IPS DF 19.7 (cell line): ENCODE data around the gene HUWE1.

Source experiments
- DNase-seq: peaks from one replicate; pipeline ENCODE4 v3.0.0-alpha.2; 2013; ENCODE audit warnings: low read depth, low spot score

HUWE1 gene

DNA sequence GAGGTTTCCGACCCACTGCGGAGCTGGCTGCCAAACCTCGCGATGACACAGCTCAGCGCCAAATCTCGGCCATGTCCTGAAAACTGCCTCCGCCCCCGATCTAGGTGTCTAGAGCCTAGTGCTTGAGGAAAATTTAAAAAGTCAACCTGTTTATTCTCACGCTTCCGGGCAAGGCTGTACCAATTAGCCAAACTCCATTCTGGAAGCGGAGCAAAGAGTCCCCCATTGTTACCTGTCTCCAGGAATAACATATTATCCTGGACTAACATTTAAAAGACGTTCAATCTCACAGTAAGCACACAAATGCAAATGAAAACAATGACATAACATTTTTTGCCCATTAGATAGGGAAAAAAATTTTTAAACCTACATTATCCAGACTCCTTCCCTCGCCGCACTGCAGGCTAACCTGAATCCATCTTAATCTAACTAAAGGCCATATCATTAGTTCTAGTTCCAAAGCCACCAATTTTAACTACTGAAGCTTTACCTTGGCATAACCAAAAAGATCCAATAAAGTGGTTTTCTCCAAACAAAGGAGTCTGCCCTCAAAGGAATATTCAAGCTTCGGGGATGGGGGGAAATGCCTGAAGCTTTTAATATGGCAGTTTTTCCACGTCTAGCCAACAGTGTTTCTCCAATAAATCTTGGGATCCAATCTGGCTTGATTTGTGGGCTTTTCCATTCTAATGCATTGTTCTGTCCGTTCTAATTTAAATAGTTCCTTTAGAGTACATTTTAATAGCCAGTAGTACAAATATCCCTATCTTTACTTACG is 1.9 kb downstream of the HUWE1 start:
- DNase-seq: no peak

DNA sequence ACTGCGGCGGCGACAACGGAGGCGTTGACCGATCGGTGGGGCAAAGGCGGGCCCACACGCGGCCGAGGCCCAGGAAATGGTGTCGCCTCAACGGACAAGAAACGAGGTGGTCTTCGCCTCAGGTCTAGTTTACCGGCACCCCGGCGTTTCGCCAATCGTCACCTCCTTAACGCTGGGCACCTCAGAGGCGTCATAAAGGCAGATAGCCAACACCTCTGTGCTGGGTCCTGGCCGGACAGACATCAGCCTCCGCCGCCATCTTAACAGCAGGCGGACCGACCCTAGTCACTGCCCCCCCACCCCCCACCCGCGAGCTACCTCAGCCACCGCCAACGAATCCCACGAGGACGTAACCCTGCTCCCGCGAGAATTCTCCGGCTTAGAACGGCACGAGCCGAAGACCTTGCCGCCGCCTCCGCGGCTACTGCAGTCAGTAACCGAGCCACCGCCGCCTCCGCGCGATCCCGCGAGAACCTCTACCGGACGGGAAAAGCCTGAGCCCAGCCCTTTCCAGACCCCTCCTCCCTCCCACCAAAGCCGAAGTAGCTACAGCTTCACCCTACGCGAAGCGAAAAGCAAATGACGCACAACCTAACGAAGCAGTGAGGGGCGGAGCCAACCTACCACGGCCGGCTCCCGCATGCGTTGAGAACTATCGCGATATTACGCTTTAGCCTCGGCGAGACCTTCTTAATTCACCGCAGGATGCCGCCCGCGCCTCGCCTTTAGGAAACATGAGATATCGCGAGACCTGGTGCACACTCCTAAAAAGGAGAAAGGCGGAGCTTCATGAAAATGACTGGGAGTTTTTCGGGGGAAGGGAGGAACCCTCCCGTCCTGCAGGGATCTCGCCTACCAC is 2.7 kb downstream of the HUWE1 start:
- peak; percentile 88 for DNase-seq

DNA sequence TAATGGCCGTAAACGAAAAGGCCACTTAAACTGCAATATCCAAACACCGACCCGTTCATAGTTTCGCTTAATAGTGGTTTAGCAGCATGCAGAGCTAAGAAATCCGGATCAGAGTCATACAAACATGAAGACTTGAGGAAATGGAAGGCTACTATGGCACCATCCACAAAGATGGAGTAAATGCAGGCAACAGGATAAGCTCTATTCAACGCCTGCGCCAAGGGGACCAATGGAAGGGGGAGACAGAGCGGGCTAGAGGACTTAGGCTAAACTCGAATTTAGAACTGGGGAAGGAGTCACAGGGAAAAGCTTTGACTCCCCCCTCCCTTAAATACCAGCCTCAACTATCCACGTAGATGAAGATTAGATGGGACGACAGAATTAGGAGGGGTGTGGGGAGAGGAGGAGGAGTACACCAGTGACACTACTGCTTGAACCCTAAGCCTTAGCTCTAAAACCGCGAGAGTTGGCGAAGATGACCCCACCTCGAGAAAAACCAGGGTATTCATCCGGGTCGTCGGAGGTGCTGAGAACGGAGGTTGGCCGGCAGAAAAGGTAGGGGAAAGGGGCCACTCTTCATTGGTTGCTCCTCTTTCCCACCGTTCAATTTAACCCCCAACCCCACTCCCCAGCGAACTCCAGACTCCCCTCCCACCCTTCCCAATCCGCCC is 3.5 kb downstream of the HUWE1 start:
- DNase-seq: no peak

GRCh38 chrX:53681661-53682060 is 4.9 kb downstream of the HUWE1 start:
- DNase-seq: no peak

DNA sequence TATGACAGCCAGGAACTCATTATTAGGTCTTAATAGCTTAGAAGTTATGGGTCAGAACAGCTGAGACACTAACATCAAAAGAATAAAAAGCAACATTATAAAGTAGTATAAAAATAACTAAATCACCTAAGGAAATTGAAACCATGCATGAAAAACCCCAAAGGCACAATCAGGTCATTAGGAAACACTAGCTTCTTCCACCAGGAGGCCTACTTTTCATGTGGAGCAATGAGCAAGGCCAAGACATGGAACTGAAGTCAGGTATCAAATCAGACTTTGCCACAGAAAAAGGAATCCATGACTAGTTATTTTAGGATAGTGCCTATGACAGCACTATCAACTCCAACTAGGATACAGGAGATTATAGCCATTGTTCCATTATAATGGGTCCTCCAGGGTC is 7.9 kb downstream of the HUWE1 start:
- DNase-seq: no peak

GRCh38 chrX:53677286-53677685 is 9.2 kb downstream of the HUWE1 start:
- DNase-seq: no peak

DNA sequence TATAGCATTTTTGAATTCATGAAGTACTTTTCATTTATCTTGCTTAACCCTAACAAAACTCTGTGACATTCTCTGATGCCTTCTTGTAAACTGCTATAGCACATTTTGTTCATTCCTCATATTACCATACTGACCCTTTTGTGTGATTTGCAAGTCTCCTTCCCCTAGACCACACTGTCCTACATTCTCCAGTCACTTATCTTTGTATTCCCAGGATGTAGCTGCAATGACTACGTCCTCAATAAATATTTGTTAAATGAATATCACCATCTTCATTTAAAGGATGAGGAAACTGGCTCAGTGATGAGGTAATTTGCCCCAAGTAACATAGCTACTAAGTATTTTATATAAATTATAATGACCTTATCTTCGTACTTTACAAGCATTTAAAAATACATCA is 11.9 kb downstream of the HUWE1 start:
- no peak for DNase-seq

DNA sequence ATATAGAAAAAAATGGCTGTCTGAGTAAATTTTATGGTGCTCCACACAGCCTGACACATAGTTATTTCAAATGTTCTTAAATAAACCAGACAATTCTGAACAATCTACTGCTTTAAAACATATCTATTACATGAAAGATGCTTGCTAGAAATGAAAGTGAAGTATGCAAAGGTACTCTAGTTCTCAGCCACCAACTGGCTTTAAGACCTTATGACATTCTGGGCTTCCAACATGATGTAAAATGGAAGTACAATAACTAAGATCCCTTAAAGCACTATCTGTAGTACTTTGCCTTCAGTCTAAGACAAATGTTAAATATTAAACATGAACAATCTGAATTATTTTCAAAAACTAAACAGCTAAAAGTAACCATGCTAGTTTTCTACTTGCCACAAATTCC is 17.3 kb downstream of the HUWE1 start:
- DNase-seq: no peak

GRCh38 chrX:53666171-53666570 is 20.3 kb downstream of the HUWE1 start:
- DNase-seq: no peak

DNA sequence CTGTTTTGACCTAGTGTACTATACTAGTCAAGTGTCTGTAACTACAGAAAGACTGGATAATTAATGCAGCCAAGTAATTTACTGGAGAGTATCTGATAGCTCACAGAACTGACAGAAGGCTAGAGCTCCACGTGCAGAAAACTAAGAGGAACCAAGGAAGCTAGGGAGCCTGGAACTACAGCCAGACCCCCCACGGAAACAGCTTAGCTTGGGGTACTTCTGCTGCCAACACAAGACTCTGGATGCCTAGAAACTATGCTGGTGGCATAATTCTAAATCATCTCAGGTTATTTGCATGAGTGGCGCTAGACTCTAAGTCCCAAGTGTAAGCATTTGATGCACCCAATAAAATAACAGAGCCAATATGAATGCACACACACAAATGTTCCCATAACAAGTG is 26.5 kb downstream of the HUWE1 start:
- DNase-seq: no peak

DNA sequence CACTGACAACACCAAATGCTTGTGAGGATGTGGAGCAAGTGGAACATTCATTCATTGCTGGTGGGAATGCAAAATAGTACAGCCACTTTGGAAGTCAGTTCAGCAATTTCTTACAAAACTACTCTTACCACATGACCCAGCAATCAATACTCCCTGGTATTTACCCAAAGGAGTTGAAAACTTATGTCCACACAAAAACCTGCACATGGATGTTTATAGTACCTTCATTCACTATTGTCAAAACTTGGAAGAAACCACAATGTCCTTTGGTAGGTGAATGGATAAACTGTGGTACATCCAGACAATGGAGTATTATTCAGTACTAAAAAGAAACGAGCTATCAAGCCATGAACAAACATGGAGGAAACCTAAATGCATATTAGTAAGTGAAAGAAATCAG is 27.5 kb downstream of the HUWE1 start:
- no peak for DNase-seq

DNA sequence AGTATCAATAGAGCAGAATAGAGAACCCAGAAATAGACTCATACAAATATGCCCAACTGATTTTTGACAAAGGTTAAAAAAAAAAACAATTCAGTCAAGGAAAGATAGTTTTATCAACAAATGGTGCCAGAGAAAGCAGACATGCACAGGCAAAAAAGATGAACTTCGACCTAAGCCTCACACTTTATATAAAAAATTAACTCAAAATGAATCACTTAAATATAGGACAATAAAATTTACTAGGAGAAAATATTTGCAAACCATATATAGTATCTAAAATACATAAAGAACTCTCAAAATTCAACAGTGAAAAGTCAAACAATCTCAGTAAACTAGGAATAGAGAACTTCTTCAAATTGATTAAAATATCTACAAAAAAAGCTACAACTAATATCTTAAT is 29.7 kb downstream of the HUWE1 start:
- DNase-seq: no peak

DNA sequence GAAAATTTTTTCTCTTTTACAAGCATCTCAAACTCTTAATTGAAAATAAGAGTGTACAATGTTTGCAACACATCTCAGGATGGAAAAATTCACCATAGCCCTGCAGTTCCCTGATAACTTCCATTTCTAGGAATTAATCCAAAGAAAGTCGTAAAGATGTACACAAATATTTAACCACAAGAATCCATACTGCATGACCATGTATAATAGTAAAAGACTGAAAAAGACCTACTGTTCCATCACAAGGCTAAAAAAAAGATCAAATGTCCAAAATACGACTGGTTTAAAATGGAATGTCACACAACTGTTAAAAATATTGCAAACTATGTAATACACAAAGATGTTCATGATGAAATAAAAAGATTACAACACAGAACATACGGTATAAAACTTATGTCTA is 32.1 kb downstream of the HUWE1 start:
- no peak for DNase-seq

- no peak for DNase-seq
These were observed 41.8 kb downstream of the HUWE1 start for GRCh38 chrX:53644751-53645150.

DNA sequence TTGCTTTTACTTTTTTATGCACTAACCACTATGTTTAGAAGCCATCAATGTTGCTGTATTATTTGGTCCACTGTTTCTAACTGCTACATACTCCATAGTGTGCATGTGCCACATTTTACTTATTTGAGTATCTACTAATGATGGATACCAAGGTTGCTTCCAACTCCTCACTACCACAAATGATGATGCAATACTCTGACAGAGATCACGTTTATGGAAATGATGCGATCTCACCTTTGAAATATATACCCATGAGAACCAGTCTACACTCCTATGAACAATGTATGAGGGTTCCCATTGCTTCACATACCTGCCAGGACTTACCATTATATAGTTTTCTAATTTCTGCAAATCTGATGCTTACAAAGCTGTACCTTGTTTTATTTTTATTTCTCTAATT is 44.2 kb downstream of the HUWE1 start:
- DNase-seq: no peak

DNA sequence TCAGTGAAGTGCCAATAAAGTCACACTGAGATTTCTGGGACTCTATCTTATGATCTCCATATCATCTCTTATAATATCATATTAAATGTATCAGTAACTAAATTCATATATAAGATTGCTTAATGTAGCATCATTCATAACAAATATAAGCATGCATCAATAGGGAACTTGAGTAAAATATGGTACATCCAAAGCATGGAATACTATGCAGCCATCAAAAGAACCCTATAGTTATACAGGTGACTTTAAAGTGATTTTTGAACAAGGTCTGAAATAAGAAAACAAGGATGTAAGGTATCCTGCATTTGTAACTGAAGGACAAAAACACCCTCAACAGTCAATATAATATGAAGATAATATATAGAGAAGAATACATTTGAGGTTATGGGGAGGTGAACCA is 47.3 kb downstream of the HUWE1 start:
- DNase-seq: no peak

DNA sequence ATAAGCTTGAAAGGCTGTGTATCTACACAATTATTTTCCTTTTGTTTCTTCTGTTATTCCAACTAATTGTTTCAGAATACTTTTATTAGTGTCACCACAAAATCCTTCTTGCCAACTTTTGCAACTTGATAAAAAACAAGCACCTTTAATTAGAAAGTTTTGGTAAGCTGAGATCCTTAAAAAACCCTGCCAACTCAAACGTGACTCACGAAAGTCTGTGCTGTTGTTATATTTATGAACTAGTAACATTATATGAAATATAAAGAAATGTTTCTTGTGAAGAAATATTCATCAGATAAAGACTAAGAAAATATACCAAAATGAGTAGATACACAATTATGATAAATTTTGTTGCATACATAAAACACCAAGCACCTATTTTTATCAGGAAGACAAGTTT is 49.0 kb downstream of the HUWE1 start:
- DNase-seq: no peak

DNA sequence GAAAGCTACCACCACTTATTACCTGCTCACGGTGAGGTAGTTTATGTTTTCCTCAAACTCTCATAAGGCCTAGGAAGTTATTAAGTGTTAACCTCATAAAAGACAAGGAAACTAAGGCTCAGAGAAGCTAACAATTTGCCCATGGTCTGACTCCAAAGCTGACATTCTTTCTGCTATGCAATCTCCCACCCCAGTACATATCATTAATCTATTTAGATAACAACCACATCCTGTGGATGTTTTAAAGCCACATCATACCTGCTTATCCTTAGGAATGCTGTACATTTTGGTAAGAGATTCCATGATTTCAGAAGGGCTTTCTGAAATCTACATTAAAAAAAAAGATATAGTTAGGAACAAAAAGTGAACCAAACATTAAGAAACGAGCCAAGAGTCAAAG is 55.4 kb downstream of the HUWE1 start:
- DNase-seq: no peak

DNA sequence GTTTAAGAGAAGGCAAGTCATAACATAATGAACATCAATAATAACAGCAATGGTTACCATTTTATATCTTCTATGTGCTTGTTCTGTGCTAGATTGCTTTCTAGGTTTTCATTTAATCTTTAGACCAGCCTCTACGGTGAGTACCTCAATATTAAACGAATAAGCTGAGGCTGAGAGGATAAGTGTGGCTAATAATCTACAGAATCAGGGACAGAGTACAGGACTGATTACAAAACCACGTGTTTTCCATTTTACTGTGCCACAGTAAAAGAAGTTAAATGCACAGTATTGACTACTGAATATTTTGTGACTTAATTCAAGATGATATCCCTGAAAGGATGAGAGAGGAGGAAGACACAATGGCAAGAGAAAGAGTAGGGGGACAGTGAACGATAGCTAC is 56.3 kb downstream of the HUWE1 start:
- DNase-seq: no peak

DNA sequence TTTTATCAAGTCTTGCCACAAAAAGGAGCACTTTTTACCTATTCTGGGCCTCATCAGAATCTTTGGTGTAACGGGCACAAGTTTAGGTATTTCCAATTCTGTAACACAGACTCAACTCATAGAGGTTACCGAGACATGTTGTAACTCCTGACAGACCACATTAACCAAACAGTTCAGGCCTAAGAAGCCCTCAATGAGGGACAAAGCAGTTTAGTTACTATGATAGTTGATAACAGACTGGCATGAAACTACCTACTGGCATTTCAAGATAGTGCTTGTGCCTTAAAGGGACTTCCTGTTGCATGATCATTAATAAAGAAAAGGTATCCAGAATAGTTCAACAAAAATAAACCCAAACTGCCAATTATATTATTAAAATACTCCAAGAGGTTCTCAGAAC is 64.1 kb downstream of the HUWE1 start:
- no peak for DNase-seq

- DNase-seq: no peak
These were observed 65.0 kb downstream of the HUWE1 start for GRCh38 chrX:53621418-53621986.

DNA sequence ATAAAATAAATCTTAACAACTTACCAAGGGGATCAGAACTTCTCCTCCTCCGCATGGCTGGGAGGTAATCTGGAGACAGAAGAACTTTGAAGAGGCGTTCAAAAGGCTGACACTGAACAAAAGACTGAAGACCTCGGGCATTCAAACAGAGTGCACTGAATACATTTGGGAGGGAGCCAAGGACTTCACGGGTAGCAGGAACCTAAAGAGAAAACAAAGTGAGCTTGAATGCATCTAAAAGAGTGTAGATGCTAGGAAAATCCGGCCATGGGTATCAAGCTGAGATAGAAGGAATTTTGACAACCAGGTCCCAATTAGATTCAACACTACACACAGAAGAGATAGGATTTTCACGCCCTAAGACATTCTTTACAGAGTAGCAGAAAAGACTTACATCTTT is 69.6 kb downstream of the HUWE1 start:
- no peak for DNase-seq
